Omental fat pad (tissue), 4 donors: ENCODE measurements around the gene TAP2. TPM values are rescaled to one million over a fixed set of nuclear protein-coding genes. Genes with fewer than 3 reads are reported as not detected.
"Not testable (repeated sequence)": the region's sequence is repeated elsewhere in the genome, so short reads cannot be mapped to it uniquely, and the experiment has no call there.

ENCODE experiments used
- ATAC-seq: fragments of 150-250 bp; one replicate; pipeline ENCODE4 v1.9.1; 2016; ENCODE audit warnings: mild to moderate bottlenecking, moderate library complexity; ENCODE audit not compliant: low FRiP score
- DNase-seq: peaks from one replicate; pipeline ENCODE4 v3.0.0-alpha.2; 2019; ENCODE audit warnings: low spot score
- total RNA-seq, 4 donors: library from RNA; depleted of rRNA; stranded (reverse); fragments of >200 nt; gene quantifications; one replicate each; pipeline ENCODE4 v1.1.0, GENCODE V29; 2016
- TF ChIP-seq, protein P1 (sequence below), 3 donors: fragments of 450-650 bp; IDR thresholded peaks; one replicate each; pipeline ENCODE4 v1.5.1; 2016 to 2017; ENCODE audit warnings: antibody characterized with exemption in 3 of 3, mild to moderate bottlenecking in 3 of 3, moderate library complexity in 2 of 3

The TAP2 gene
- 10 to 100 TPM; 10.1 to 54.5 (median 20.0) TPM for total RNA-seq

DNA sequence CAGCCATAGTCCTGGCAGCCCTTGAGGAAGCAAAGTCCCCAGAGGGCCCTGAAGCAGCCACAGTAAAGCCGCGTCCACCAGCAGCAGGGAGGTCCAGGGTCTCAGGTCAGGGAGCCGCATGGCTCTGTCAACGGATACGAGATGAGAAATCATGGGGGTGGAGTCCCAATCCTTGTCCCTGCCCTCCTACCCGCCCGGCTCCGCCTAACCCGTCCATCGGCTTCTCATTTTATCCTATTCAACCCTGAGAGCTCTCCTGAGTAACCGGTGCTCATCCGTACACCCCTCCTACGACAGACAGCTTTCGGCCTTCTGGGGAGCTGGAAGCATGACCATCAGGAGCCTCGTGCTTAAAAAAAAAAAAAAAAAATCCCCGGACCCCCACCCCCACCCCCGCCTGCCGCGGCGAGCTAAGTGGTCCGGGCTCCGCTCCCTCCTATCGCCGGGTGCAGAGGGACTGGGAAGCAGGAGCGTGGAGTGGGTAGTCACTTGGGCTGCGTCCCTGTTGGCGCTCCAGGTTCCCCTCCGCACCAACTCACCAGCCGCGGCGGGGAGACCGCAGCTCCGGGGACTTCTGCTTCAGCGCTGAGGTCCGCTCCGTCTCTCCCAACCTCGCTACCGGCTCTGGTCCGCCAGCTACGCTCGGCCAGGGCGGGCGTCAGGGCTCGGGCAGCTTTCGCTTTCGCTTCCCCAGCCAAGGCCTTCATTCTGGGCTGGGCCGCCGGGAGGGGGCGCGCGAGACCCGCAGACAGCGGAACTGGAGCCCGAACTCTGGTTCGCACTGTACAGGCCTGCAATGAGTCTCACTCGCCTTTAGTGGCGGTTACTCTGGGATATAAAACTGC lies at the start of gene TAP2:
Gene TAP2 (minus strand): TSS at position 626 of the 845 bp plus-strand sequence. CDS start 506 bp downstream, at position 120.
- TF ChIP-seq, protein P1, sequence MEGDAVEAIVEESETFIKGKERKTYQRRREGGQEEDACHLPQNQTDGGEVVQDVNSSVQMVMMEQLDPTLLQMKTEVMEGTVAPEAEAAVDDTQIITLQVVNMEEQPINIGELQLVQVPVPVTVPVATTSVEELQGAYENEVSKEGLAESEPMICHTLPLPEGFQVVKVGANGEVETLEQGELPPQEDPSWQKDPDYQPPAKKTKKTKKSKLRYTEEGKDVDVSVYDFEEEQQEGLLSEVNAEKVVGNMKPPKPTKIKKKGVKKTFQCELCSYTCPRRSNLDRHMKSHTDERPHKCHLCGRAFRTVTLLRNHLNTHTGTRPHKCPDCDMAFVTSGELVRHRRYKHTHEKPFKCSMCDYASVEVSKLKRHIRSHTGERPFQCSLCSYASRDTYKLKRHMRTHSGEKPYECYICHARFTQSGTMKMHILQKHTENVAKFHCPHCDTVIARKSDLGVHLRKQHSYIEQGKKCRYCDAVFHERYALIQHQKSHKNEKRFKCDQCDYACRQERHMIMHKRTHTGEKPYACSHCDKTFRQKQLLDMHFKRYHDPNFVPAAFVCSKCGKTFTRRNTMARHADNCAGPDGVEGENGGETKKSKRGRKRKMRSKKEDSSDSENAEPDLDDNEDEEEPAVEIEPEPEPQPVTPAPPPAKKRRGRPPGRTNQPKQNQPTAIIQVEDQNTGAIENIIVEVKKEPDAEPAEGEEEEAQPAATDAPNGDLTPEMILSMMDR (IDR thresholded peaks at IDR 0.05), result peak in 2 of 3 donors; percentile 67 to 97
- DNase-seq, result peak; percentile 95
- peak; percentile 97 for ATAC-seq

DNA sequence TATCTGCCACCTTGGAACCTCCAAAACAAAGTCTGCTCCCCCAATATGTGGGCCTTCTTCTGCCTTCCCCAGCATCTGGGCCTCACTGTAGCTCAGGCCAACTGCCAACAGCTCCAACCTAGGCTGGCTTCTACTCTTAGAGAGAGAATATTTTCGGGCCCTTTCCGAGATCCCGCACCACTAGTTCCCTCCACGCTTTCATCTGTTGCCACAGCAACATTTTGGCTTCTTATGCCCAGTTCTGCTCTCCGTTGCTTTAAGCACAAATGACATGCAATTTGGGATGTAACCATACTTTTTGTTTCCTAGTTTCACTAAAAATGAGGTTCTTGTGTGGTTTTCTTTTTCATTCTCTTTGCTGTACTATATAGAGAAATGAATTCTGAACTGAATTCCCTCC lies 49.1 kb upstream of the TAP2 start:
- DNase-seq, result no peak
- no peak for ATAC-seq
- TF ChIP-seq, protein P1 (IDR thresholded peaks at IDR 0.05), result no peak

DNA sequence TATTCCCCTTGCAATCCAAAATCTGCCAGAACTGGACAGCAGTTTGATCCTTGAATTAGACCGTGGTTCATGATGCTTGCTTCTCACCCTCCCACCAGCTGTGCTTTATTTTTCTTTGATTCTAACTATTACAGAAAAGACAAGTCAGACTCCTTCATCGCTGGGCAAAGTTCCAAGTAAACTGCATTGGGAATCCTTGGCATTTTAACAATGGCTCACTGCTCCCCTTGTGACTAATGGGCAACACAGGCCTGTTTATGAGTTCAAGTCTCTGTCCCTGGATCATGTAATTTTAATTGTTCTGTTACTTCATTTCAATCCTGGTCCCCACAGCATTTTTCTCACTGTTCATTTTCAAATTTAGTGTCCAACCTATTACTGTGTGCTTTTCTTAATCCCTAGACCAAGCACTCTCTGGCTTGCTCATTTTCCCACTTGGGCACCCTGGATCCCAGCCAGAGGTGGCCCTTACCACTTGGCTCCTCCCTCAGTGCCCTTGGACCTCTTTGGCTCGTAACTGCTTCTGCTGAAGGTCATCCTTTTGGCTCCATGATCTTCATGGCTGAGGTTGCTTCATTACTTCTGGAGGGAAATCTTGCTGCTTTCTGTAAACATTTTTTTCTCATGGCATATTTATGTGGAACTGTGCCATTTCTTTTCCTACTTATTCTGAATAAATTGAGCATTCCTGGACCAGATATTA lies 48.3 kb upstream of the TAP2 start:
- TF ChIP-seq, protein P1 (IDR thresholded peaks at IDR 0.05), result no peak
- ATAC-seq (peak; percentile 33), DNase-seq (no peak)

DNA sequence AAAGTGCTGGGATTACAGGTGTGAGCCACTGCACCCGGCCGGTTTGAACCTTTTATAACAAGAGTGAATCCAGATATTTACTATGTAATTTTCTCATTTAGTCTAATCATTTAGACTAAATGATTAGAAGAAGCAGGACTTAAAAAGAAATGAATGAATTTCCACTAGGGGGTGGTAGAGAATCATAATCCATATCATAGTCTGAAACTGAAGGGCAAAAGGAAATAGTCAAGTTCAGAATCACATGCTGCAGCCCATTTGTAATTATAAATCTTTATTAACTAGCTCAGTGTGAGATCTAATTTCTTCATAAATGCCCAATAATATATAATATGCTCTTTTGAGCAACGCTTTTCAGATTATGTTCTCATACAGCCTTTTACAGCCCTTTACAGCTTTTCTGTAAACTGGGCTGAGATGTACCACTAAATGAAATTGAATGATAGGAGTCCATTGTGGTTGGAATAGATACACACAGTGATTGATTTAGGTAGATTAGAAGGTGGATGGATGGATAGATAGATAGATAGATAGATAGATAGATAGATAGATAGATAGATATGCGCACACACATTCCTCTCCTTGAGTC lies 47.3 kb upstream of the TAP2 start:
- TF ChIP-seq, protein P1 (IDR thresholded peaks at IDR 0.05), result no peak
- ATAC-seq, result no peak

DNA sequence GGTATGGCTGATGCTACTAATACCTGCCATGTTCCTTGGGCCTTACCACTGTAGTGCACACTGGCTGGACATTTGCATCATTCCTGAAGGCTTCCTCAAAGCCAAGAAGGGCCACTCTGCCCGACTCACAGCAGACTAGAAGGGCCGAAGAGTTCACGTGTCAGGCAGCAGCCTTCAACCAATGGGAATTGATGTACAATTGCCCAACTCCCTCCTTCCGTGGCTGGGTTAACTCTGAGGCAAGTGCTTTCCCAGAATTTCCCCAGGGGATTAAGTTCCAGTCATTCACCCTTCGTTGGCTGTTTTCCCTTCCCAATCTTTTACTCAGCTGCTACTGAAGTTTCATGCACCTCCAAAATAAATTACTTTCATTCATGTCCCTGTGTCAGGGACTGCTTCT lies 45.2 kb upstream of the TAP2 start:
- TF ChIP-seq, protein P1 (IDR thresholded peaks at IDR 0.05), result no peak
- peak; percentile 83 for ATAC-seq
- no peak for DNase-seq

More for the DNA sequence above, 47.3 kb upstream of the TAP2 start:
- DNase-seq, result no peak

DNA sequence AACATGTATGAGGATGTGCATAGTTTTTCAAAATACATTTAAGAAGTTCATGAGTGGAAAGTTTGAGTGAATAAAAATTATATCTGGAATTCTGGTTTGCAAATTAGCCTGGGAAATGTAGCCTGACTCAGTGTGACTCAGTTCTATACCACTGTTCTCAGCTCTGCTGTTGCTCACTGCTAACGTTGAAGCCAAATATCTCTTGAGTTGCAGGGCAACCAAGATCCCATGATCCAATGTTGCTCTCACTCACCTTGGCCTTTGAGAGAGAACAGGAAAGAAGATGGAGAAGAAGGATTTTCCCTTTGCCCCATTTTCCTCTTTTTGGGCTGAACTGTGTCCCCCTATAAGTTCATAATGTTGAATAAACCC lies 44.3 kb upstream of the TAP2 start:
- TF ChIP-seq, protein P1 (IDR thresholded peaks at IDR 0.05), result no peak
- DNase-seq, result no peak

DNA sequence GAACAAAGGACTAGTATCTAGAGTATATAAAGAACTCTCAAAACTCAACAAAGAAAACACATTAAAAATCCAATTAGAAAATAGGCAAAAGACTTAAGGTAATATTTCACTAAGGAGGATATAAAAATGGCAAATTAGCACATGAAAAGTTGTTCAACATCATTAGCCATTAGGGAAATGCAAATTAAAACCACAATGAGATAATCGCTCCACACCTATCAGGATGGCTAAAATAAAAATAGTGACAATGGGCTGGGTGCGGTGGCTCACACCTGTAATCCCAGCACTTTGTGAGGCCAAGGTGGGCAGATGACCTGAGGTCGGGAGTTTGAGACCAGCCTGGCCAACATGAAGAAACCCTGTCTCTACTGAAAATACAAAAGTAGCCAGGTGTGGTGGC lies 42.4 kb upstream of the TAP2 start:
- not testable (repeated sequence) for DNase-seq, ATAC-seq

More for the DNA sequence above, 44.3 kb upstream of the TAP2 start:
- ATAC-seq, result no peak
